OCI-M2 (cell line): ENCODE results near the gene FGF22.

Experiments
- DNase-seq: peaks from one replicate; lab custom pipeline; 2025; ENCODE audit not compliant: unreplicated experiment; lab: John Stamatoyannopoulos, UW

The FGF22 gene

GRCh38 chr19:677601-678436 lies 38.1 kb downstream of the FGF22 start:
- DNase-seq, result no peak

- DNase-seq, result no peak
Measured at GRCh38 chr19:678791-679388, 39.2 kb downstream of the FGF22 start.

GRCh38 chr19:679418-680286 lies 40.0 kb downstream of the FGF22 start:
- DNase-seq, result no peak

GRCh38 chr19:680287-681028 lies 40.8 kb downstream of the FGF22 start:
- DNase-seq, result peak; percentile 93

- no peak for DNase-seq
Measured at GRCh38 chr19:681029-682019, 41.6 kb downstream of the FGF22 start.

- DNase-seq, result no peak
Measured at GRCh38 chr19:682678-683320, 43.1 kb downstream of the FGF22 start.

- DNase-seq, result no peak
Measured at GRCh38 chr19:685454-685931, 45.8 kb downstream of the FGF22 start.

GRCh38 chr19:686589-687297 lies 47.1 kb downstream of the FGF22 start:
- DNase-seq, result no peak

GRCh38 chr19:687569-688166 lies 48.0 kb downstream of the FGF22 start:
- no peak for DNase-seq

GRCh38 chr19:688214-688613 lies 48.5 kb downstream of the FGF22 start:
- no peak for DNase-seq

- no peak for DNase-seq
Measured at GRCh38 chr19:688992-689391, 49.3 kb downstream of the FGF22 start.

GRCh38 chr19:690203-690602 lies 50.5 kb downstream of the FGF22 start:
- DNase-seq, result no peak
